Osteoblast (primary cell): ENCODE results near the gene TMOD1. TPM values are rescaled to one million over a fixed set of nuclear protein-coding genes. Genes with fewer than 3 reads are reported as not detected.

Experiments
- DNase-seq: peaks from one replicate; pipeline ENCODE4 v3.0.0; 2011; ENCODE audit warnings: low spot score, mixed read lengths; ENCODE audit not compliant: insufficient read length; ENCODE audit errors: missing footprints
- H2AFZ ChIP-seq: 2 replicates; pipeline ENCODE4 v1.6.0; 2011; ENCODE audit warnings: mild to moderate bottlenecking, low read length
- H3K27ac ChIP-seq: 2 replicates; pipeline ENCODE4 v1.5.1; 2011; ENCODE audit warnings: mild to moderate bottlenecking, low read depth, low read length, moderate library complexity
- H3K27me3 ChIP-seq: 2 replicates; pipeline ENCODE4 v1.6.0; 2012; ENCODE audit warnings: mild to moderate bottlenecking, control low read depth, inconsistent platforms, low read length, moderate library complexity; ENCODE audit not compliant: insufficient read depth
- H3K36me3 ChIP-seq: 2 replicates; pipeline ENCODE4 v1.5.1; 2011; ENCODE audit warnings: mild to moderate bottlenecking, low read length, control low read depth, moderate library complexity; ENCODE audit not compliant: insufficient read depth
- H3K4me1 ChIP-seq: 2 replicates; pipeline ENCODE4 v1.5.1; 2011; ENCODE audit warnings: mild to moderate bottlenecking, low read length, control low read depth, moderate library complexity; ENCODE audit not compliant: insufficient read depth
- H3K4me2 ChIP-seq: 2 replicates; pipeline ENCODE4 v1.6.0; 2011; ENCODE audit warnings: mild to moderate bottlenecking, low read length; ENCODE audit not compliant: insufficient read depth
- H3K4me3 ChIP-seq: fragments of 200-600 bp; sonication (generic); 3 replicates; pipeline ENCODE4 v1.5.1; 2012; ENCODE audit warnings: mild to moderate bottlenecking, low read length, inconsistent platforms; ENCODE audit not compliant: insufficient read depth
- H3K79me2 ChIP-seq: 2 replicates; pipeline ENCODE4 v1.6.0; 2012; ENCODE audit warnings: mild to moderate bottlenecking, low read length, control low read depth, inconsistent platforms; ENCODE audit not compliant: insufficient read depth
- H3K9me3 ChIP-seq: 2 replicates; pipeline ENCODE4 v1.5.1; 2011; ENCODE audit warnings: low read depth, low read length, control low read depth
- H4K20me1 ChIP-seq: 2 replicates; pipeline ENCODE4 v1.6.0; 2012; ENCODE audit warnings: mild to moderate bottlenecking, low read length, control low read depth; ENCODE audit not compliant: insufficient read depth
- CTCF ChIP-seq: IDR thresholded peaks from 2 replicates; pipeline ENCODE4 v1.5.1; 2011; ENCODE audit warnings: mild to moderate bottlenecking, low read depth, low read length, moderate library complexity; ENCODE audit errors: extremely low read depth
- total RNA-seq: library from RNA; depleted of rRNA; stranded (reverse); fragments of >200 nt; gene quantifications from 2 replicates; pipeline ENCODE4 v1.2.3, GENCODE V29; 2012

The TMOD1 gene
- total RNA-seq, 1 donor: not detected

GRCh38 chr9:97554566-97555075 is 53.2 kb downstream of the TMOD1 start:
- Histone ChIP-seq H4K20me1 (no peaks in the 10 kb centered on the region), H3K36me3 (no peaks in the 10 kb centered on the region), H2AFZ (no peak overlapping the region), H3K4me3 (no peak overlapping the region), H3K27me3 (peaks cover 17% of the 10 kb centered on the region), H3K4me2 (no peak overlapping the region), H3K27ac (no peak overlapping the region), H3K4me1 (peaks cover 4% of the 10 kb centered on the region), H3K79me2 (no peaks in the 10 kb centered on the region), H3K9me3 (no peaks in the 10 kb centered on the region)
- no peak for DNase-seq
- TF ChIP-seq CTCF: no peak

GRCh38 chr9:97555164-97555563 is 53.7 kb downstream of the TMOD1 start:
- no peak for DNase-seq
- H3K79me2 ChIP-seq: no peaks in the 10 kb centered on the region
- H4K20me1 ChIP-seq: no peaks in the 10 kb centered on the region
- H3K36me3 ChIP-seq: no peaks in the 10 kb centered on the region
- no peak for TF ChIP-seq CTCF
- no peak overlapping the region for H2AFZ ChIP-seq
- peaks cover 4% of the 10 kb centered on the region for H3K4me1 ChIP-seq
- H3K27ac ChIP-seq: no peak overlapping the region
- no peak overlapping the region for H3K4me3 ChIP-seq
- no peak overlapping the region for H3K4me2 ChIP-seq
- H3K9me3 ChIP-seq: no peaks in the 10 kb centered on the region
- H3K27me3 ChIP-seq: peaks cover 17% of the 10 kb centered on the region

- Histone ChIP-seq H3K9me3 (no peaks in the 10 kb centered on the region), H3K4me1 (peaks cover 4% of the 10 kb centered on the region), H3K79me2 (no peaks in the 10 kb centered on the region), H4K20me1 (no peaks in the 10 kb centered on the region), H3K4me3 (no peak overlapping the region), H3K36me3 (no peaks in the 10 kb centered on the region), H3K27ac (no peak overlapping the region), H3K4me2 (no peak overlapping the region), H3K27me3 (peaks cover 20% of the 10 kb centered on the region), H2AFZ (no peak overlapping the region)
- DNase-seq: no peak
- TF ChIP-seq CTCF: no peak
Observed at GRCh38 chr9:97556036-97556720, 54.7 kb downstream of the TMOD1 start.

GRCh38 chr9:97556721-97557605 is 55.5 kb downstream of the TMOD1 start:
- DNase-seq: no peak
- H2AFZ ChIP-seq: no peak overlapping the region
- no peak overlapping the region for H3K27ac ChIP-seq
- H4K20me1 ChIP-seq: no peaks in the 10 kb centered on the region
- H3K4me3 ChIP-seq: no peak overlapping the region
- H3K9me3 ChIP-seq: no peaks in the 10 kb centered on the region
- peaks cover 4% of the 10 kb centered on the region for H3K4me1 ChIP-seq
- no peak overlapping the region for H3K4me2 ChIP-seq
- no peaks in the 10 kb centered on the region for H3K36me3 ChIP-seq
- no peaks in the 10 kb centered on the region for H3K79me2 ChIP-seq
- H3K27me3 ChIP-seq: peaks cover 26% of the 10 kb centered on the region
- TF ChIP-seq CTCF: no peak
